DOHH2 (cell line): Measurements from ENCODE around the gene SETD3.

Experiments
- H3F3A ChIP-seq: fragments of 200-600 bp; sonication (generic), shearing (Covaris generic); 2 replicates; pipeline ENCODE4 v1.6.0; 2016; ENCODE audit warnings: antibody characterized with exemption, mild to moderate bottlenecking; ENCODE audit not compliant: control insufficient read depth, insufficient read depth
- H3K27ac ChIP-seq: fragments of 200-600 bp; sonication (generic); 2 replicates; pipeline ENCODE4 v1.5.1; 2014; ENCODE audit warnings: low read depth, mild to moderate bottlenecking, low read length, moderate library complexity
- H3K27me3 ChIP-seq: fragments of 200-600 bp; sonication (generic); 2 replicates; pipeline ENCODE4 v1.6.1; 2014; ENCODE audit warnings: mild to moderate bottlenecking, low read length, mixed read lengths; ENCODE audit not compliant: control insufficient read depth
- H3K36me3 ChIP-seq: fragments of 200-600 bp; sonication (generic); 2 replicates; pipeline ENCODE4 v1.6.1; 2014; ENCODE audit warnings: mild to moderate bottlenecking, low read length, moderate library complexity, mixed read lengths; ENCODE audit not compliant: control insufficient read depth
- H3K4me1 ChIP-seq: fragments of 200-600 bp; sonication (generic); 2 replicates; pipeline ENCODE4 v1.6.1; 2014; ENCODE audit warnings: mild to moderate bottlenecking, low read length, mixed read lengths; ENCODE audit not compliant: control insufficient read depth
- H3K4me2 ChIP-seq: fragments of 200-600 bp; sonication (generic); 2 replicates; pipeline ENCODE4 v1.6.0; 2014; ENCODE audit warnings: mild to moderate bottlenecking, low read length, moderate library complexity
- H3K4me3 ChIP-seq: fragments of 200-600 bp; sonication (generic); 2 replicates; pipeline ENCODE4 v1.5.1; 2014; ENCODE audit warnings: mild to moderate bottlenecking, low read length, mixed read lengths
- H3K79me2 ChIP-seq: fragments of 200-600 bp; sonication (generic); 2 replicates; pipeline ENCODE4 v1.6.1; 2014; ENCODE audit warnings: mild to moderate bottlenecking, low read length, mixed read lengths; ENCODE audit not compliant: control insufficient read depth
- H3K9me2 ChIP-seq: fragments of 200-600 bp; sonication (generic); replicated peaks from 2 replicates; pipeline ENCODE4 v1.6.1; 2014; ENCODE audit warnings: mild to moderate bottlenecking, low read length, mixed read lengths; ENCODE audit not compliant: control insufficient read depth
- H3K9me3 ChIP-seq: fragments of 200-600 bp; sonication (generic); 2 replicates; pipeline ENCODE4 v1.6.1; 2014; ENCODE audit warnings: antibody characterized with exemption, low read length, mixed read lengths; ENCODE audit not compliant: control insufficient read depth, insufficient read depth
- H4K20me1 ChIP-seq: fragments of 200-600 bp; sonication (generic); 2 replicates; pipeline ENCODE4 v1.6.0; 2014; ENCODE audit warnings: low read depth, mild to moderate bottlenecking, antibody characterized with exemption, low read length, moderate library complexity; ENCODE audit not compliant: control insufficient read depth, insufficient read depth
- EZH2phosphoT487 ChIP-seq: fragments of 200-600 bp; sonication (generic); IDR thresholded peaks from 2 replicates; pipeline ENCODE4 v1.6.1; 2017; ENCODE audit warnings: borderline replicate concordance, mild to moderate bottlenecking, antibody characterized with exemption, low read length, moderate library complexity, mixed read lengths
- TF ChIP-seq, protein P1 (sequence below): fragments of 200-600 bp; sonication (generic); IDR thresholded peaks from one replicate; pipeline ENCODE4 v1.5.1; 2014; ENCODE audit warnings: antibody characterized with exemption, mild to moderate bottlenecking, low read depth, low read length; ENCODE audit not compliant: poor library complexity, severe bottlenecking

SETD3 gene

DNA sequence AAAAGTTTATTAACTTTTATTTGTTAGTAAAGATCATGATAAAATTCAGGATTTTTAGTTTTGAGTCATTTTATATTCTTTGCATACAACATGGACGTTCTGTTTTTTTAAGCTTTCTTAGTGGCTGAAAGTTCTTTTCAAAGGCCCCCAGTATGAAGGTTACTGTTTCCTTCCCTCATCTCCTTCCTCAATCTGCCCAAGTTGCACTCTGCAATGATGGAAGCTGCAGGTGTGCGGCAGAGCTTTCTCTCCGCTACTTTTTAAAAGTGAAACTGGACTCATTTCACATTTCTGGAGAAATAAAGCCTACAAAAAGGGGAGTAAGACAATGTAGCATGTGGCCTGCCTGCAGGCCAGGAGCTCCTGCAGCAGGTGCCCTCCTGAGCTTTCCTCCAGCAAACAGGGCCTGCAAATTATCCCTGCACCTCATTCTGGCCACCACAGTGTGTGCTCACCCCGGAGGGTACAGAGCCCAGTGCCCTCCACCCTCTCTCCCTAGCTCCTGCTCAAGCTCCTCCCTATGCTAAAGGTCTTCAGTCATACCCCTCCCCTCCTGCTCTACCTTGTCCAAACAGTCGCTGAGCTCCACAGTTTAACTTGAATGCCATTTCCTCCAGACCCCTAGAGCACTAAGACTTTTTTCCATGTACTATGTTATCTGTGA lies 78.9 kb downstream of the SETD3 start:
- no peaks in the 10 kb centered on the region for H3K27me3 ChIP-seq
- H3K4me1 ChIP-seq = peaks cover 10% of the 10 kb centered on the region
- no peak overlapping the region for H3K4me3 ChIP-seq
- TF ChIP-seq, protein P1, sequence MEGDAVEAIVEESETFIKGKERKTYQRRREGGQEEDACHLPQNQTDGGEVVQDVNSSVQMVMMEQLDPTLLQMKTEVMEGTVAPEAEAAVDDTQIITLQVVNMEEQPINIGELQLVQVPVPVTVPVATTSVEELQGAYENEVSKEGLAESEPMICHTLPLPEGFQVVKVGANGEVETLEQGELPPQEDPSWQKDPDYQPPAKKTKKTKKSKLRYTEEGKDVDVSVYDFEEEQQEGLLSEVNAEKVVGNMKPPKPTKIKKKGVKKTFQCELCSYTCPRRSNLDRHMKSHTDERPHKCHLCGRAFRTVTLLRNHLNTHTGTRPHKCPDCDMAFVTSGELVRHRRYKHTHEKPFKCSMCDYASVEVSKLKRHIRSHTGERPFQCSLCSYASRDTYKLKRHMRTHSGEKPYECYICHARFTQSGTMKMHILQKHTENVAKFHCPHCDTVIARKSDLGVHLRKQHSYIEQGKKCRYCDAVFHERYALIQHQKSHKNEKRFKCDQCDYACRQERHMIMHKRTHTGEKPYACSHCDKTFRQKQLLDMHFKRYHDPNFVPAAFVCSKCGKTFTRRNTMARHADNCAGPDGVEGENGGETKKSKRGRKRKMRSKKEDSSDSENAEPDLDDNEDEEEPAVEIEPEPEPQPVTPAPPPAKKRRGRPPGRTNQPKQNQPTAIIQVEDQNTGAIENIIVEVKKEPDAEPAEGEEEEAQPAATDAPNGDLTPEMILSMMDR = no peak
- TF ChIP-seq EZH2phosphoT487 = no peak
- no peaks in the 10 kb centered on the region for H3K9me3 ChIP-seq
- 0 out of 2 replicates have a peak overlapping the region, but pooled peaks have one; percentile 14 for H3K4me2 ChIP-seq
- H3K79me2 ChIP-seq = no peaks in the 10 kb centered on the region
- 0 out of 2 replicates have a peak overlapping the region, but pooled peaks have one; percentile 6 for H3K27ac ChIP-seq
- H3F3A ChIP-seq = no peaks in the 10 kb centered on the region
- H3K36me3 ChIP-seq = peaks cover 44% of the 10 kb centered on the region
- H4K20me1 ChIP-seq = no peaks in the 10 kb centered on the region
- H3K9me2 ChIP-seq = no peaks in the 10 kb centered on the region

DNA sequence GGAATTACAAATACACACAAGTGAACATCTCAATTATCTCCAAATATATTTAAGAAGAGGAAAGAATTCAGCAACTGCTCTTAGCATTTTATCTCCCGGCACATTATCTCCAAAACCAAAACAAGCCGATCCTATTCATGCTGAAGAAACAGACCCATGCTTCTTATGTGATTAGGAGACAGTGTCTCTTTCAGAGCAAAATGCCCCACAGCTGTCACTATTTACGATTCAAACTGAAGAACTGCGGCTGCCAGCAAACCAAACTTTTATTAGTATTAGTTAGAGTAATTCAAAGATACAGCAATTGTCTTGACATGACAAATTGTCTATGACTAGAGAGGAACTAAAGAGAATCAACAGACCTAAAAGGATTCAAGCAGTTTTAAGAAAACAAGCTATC lies 79.4 kb downstream of the SETD3 start:
- no peaks in the 10 kb centered on the region for H4K20me1 ChIP-seq
- H3K27ac ChIP-seq = no peak overlapping the region
- TF ChIP-seq, protein P1 = no peak
- no peak for TF ChIP-seq EZH2phosphoT487
- H3K27me3 ChIP-seq = no peaks in the 10 kb centered on the region
- no peaks in the 10 kb centered on the region for H3K9me2 ChIP-seq
- no peak overlapping the region for H3K4me2 ChIP-seq
- peaks cover 10% of the 10 kb centered on the region for H3K4me1 ChIP-seq
- peaks cover 44% of the 10 kb centered on the region for H3K36me3 ChIP-seq
- H3K79me2 ChIP-seq = no peaks in the 10 kb centered on the region
- no peak overlapping the region for H3K4me3 ChIP-seq
- H3K9me3 ChIP-seq = no peaks in the 10 kb centered on the region
- no peaks in the 10 kb centered on the region for H3F3A ChIP-seq

DNA sequence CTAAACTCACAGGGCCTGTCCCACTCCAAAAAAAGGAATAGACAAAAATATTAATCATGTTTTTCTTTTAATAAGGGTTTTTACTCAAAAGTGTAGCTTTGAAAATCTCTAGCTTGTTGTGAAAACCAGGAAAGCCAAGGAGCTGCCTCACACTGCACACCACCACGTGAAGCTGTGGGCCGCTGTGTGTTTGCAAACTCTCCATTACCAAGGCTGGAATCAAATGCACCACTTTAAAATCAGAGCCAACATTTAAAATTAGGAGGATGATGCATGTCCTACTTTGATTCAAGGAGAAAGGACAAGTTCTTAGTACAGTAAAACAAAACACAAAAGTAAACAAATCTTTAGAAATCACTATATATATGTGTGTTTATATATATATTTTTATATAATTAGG lies 83.0 kb downstream of the SETD3 start:
- H3K4me1 ChIP-seq = peaks cover 13% of the 10 kb centered on the region
- H3K79me2 ChIP-seq = no peaks in the 10 kb centered on the region
- H3K27me3 ChIP-seq = no peaks in the 10 kb centered on the region
- H3K4me2 ChIP-seq = no peak overlapping the region
- no peak overlapping the region for H3K4me3 ChIP-seq
- TF ChIP-seq, protein P1 = no peak
- TF ChIP-seq EZH2phosphoT487 = no peak
- H3K9me2 ChIP-seq = no peaks in the 10 kb centered on the region
- H3K27ac ChIP-seq = no peak overlapping the region
- no peaks in the 10 kb centered on the region for H3F3A ChIP-seq
- no peaks in the 10 kb centered on the region for H3K9me3 ChIP-seq
- H3K36me3 ChIP-seq = peaks cover 19% of the 10 kb centered on the region
- H4K20me1 ChIP-seq = peaks cover 5% of the 10 kb centered on the region
